Prostate gland (tissue), 2 donors: ENCODE results near the gene FGFBP2.

ENCODE experiments used
- POLR2A ChIP-seq: fragments of 450-650 bp; IDR thresholded peaks from one replicate; pipeline ENCODE4 v1.6.1; 2016; ENCODE audit warnings: antibody characterized with exemption, mild to moderate bottlenecking
- TF ChIP-seq, protein P1 (sequence below), 4 experiments: fragments of 200-600 bp in 2 of 4; fragments of 450-650 bp in 2 of 4; sonication (generic) in 2 of 4; IDR thresholded peaks; 1 replicate in 3 of 4; 2 replicates in 1 of 4; pipeline ENCODE4 v1.5.1; 2016 to 2019; ENCODE audit warnings: antibody characterized with exemption in 4 of 4, mild to moderate bottlenecking in 2 of 4, moderate library complexity in 2 of 4

DNA sequence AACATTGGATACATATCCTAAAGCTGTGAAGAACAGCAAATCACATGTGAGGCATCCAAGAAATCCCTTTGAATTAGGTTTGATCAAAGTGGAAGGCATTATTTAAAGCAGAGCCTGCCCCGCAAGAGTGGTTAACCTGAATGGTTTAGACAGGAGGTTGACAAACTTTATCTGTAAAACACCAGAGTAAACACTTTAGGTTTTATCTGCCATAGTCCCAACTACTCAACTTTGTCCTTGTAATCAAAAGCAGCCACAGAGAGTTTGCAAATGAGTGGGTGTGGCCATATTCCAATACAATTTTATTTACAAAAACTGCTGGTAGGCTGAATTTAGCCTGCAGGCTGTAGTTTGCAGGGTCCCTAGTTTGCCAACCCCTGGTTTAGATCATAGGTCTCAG, 25.2 kb upstream of the FGFBP2 start:
- TF ChIP-seq, protein P1, sequence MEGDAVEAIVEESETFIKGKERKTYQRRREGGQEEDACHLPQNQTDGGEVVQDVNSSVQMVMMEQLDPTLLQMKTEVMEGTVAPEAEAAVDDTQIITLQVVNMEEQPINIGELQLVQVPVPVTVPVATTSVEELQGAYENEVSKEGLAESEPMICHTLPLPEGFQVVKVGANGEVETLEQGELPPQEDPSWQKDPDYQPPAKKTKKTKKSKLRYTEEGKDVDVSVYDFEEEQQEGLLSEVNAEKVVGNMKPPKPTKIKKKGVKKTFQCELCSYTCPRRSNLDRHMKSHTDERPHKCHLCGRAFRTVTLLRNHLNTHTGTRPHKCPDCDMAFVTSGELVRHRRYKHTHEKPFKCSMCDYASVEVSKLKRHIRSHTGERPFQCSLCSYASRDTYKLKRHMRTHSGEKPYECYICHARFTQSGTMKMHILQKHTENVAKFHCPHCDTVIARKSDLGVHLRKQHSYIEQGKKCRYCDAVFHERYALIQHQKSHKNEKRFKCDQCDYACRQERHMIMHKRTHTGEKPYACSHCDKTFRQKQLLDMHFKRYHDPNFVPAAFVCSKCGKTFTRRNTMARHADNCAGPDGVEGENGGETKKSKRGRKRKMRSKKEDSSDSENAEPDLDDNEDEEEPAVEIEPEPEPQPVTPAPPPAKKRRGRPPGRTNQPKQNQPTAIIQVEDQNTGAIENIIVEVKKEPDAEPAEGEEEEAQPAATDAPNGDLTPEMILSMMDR (IDR thresholded peaks at IDR 0.05): no peak
- TF ChIP-seq POLR2A: no peak
